ENCODE results near the gene RAB30. TPM values are rescaled to one million over a fixed set of nuclear protein-coding genes. Genes with fewer than 3 reads are reported as not detected.

The RAB30 gene
- total and polyA plus RNA-seq, 12 donors: 2.5 to 29.4 (median 21.7) TPM

GRCh38 chr11:82937554-82937953 is 134.1 kb downstream of the RAB30 start:
- DNase-seq (no peak), ATAC-seq (no peak)
- H3K27ac ChIP-seq: no peak overlapping the region

GRCh38 chr11:82936261-82936660 is 135.4 kb downstream of the RAB30 start:
- Histone ChIP-seq H3K4me1 (no peaks in the 10 kb centered on the region), H3K27ac (no peak overlapping the region), H3K36me3 (peaks cover 0 to 15% (median 0%) of the 10 kb centered on the region in 9 donors), H3K9me3 (no peaks in the 10 kb centered on the region), H3K4me3 (no peak overlapping the region), H3K27me3 (no peaks in the 10 kb centered on the region)
- intact Hi-C loops (cut with DNase I): no loop called here
- no peak for DNase-seq
- WGBS, 2 donors: 81 to 84% methylated on average over 3 of the region's 3 CpGs
- ATAC-seq: no peak
- TF ChIP-seq CTCF (IDR thresholded peaks at IDR 0.05): no peak

More at GRCh38 chr11:82937554-82937953, 134.1 kb downstream of the RAB30 start:
- intact Hi-C loops (cut with DNase I): no loop called here
- Histone ChIP-seq H3K4me1 (no peaks in the 10 kb centered on the region), H3K4me3 (no peak overlapping the region), H3K9me3 (no peaks in the 10 kb centered on the region), H3K36me3 (peaks cover 0 to 4% (median 0%) of the 10 kb centered on the region in 9 donors), H3K27me3 (no peaks in the 10 kb centered on the region)
- WGBS, 2 donors: 95% methylated on average over 2 of the region's 2 CpGs
- no peak for TF ChIP-seq CTCF (IDR thresholded peaks at IDR 0.05)

- Histone ChIP-seq H3K4me3 (no peak overlapping the region), H3K27me3 (no peaks in the 10 kb centered on the region), H3K27ac (no peak overlapping the region), H3K9me3 (no peaks in the 10 kb centered on the region), H3K4me1 (no peaks in the 10 kb centered on the region), H3K36me3 (peaks cover 0 to 15% (median 0%) of the 10 kb centered on the region in 9 donors)
- intact Hi-C loops (cut with DNase I): no loop called here
- DNase-seq: no peak
- 87 to 89% methylated on average over 1 of the region's 1 CpG for WGBS, 2 donors
- no peak for TF ChIP-seq CTCF (IDR thresholded peaks at IDR 0.05)
- no peak for ATAC-seq
Observed at GRCh38 chr11:82932564-82932963, 139.1 kb downstream of the RAB30 start.

GRCh38 chr11:82930734-82931133 is 141.0 kb downstream of the RAB30 start:
- no peak overlapping the region for H3K27ac ChIP-seq
- H3K4me3 ChIP-seq: no peak overlapping the region
- peaks cover 0 to 15% (median 0%) of the 10 kb centered on the region in 9 donors for H3K36me3 ChIP-seq
- WGBS, 2 donors: 79 to 80% methylated on average over 2 of the region's 2 CpGs
- no peaks in the 10 kb centered on the region for H3K4me1 ChIP-seq
- TF ChIP-seq CTCF (IDR thresholded peaks at IDR 0.05): no peak
- intact Hi-C loops (cut with DNase I): no loop called here
- DNase-seq (no peak), ATAC-seq (no peak)
- no peaks in the 10 kb centered on the region for H3K9me3 ChIP-seq
- H3K27me3 ChIP-seq: no peaks in the 10 kb centered on the region

Measured in heart right ventricle (tissue), 16 donors.